HFF-Myc (cell line): ENCODE data around the gene LIMS2.

ENCODE experiments used
- DNase-seq: peaks from one replicate; pipeline ENCODE4 v3.0.0-alpha.2; 2011; ENCODE audit warnings: low read depth; ENCODE audit errors: extremely low read depth
- H3K4me3 ChIP-seq: replicated peaks from 2 replicates; pipeline ENCODE4 v1.5.1; 2011; ENCODE audit warnings: low read depth, mild to moderate bottlenecking, control low read depth, low read length
- CTCF ChIP-seq: IDR thresholded peaks from 2 replicates; pipeline ENCODE4 v1.5.1; 2012; ENCODE audit warnings: mild to moderate bottlenecking, low read depth, low read length, control low read depth; ENCODE audit errors: missing control alignments

LIMS2 gene

GRCh38 chr2:127673291-127674069, 1.9 kb downstream of the LIMS2 start:
- no peak for TF ChIP-seq CTCF
- H3K4me3 ChIP-seq, result no peak overlapping the region
- DNase-seq, result no peak

- H3K4me3 ChIP-seq, result no peak overlapping the region
- no peak for DNase-seq
- no peak for TF ChIP-seq CTCF
Observed at GRCh38 chr2:127672341-127673224, 2.7 kb downstream of the LIMS2 start.

DNA sequence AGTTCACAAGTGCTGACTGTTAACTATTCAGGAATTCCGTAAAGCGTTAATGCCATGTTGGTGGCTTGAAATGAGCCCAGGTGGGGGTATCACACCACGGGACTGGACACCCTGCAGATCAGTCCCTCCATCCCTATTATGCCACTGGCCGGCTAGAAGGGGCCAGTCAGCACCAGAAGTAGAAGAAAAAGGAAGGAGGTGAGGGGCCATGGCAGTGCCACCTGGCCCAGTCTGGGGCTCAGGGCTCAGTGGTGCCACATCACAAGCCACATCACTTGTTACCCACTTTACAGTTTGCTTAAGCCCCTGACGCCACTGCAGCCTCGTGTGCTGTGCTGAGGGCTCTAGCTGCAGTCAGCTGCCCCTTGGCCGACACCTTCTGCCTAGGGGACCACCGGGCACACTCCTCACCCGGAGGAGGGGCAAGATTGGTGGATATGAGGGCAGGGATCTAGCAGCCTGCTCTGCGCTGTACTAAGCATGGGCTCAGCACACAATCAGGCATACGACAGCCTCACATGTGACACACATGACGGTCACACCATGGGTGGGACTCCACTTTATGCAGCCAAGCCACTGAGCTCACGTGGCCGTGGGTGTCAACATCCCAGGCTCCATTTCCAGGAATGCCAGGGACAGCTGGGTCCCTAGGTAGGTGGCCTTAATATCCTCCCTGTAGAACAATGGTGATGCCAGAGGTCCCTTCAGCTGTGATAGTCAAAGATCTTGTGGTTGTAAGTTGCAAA, 3.6 kb downstream of the LIMS2 start:
- H3K4me3 ChIP-seq, result no peak overlapping the region
- TF ChIP-seq CTCF, result no peak
- no peak for DNase-seq

DNA sequence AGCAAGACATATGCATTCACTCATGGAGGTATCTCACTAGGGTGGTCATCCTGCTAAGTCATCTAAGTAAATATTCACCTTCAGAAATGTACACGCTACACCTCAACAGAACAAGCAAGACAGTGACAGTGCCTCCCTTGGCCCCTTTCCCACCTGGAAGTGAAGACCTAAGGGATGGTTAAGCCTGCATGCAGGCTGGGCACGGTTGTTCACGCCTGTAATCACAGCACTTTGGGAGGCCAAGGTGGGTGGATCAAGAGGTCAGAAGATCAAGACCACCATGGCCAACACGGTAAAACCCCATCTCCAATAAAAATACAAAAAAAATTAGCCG, 4.4 kb downstream of the LIMS2 start:
- no peak for DNase-seq
- no peak for TF ChIP-seq CTCF
- no peak overlapping the region for H3K4me3 ChIP-seq

- no peak for DNase-seq
- H3K4me3 ChIP-seq, result no peak overlapping the region
- TF ChIP-seq CTCF, result no peak
Observed at GRCh38 chr2:127670055-127670956, 5.0 kb downstream of the LIMS2 start.

GRCh38 chr2:127669056-127669455, 6.3 kb downstream of the LIMS2 start:
- no peak for TF ChIP-seq CTCF
- H3K4me3 ChIP-seq, result no peak overlapping the region
- no peak for DNase-seq
